ENCODE data around the gene MCHR1. TPM values are rescaled to one million over a fixed set of nuclear protein-coding genes. Genes with fewer than 3 reads are reported as not detected.
"Not testable (repeated sequence)": the region's sequence is repeated elsewhere in the genome, so short reads cannot be mapped to it uniquely, and the experiment has no call there.

The MCHR1 gene
- total RNA-seq, 1 experiment from 2014 or later: 0.24 TPM

DNA sequence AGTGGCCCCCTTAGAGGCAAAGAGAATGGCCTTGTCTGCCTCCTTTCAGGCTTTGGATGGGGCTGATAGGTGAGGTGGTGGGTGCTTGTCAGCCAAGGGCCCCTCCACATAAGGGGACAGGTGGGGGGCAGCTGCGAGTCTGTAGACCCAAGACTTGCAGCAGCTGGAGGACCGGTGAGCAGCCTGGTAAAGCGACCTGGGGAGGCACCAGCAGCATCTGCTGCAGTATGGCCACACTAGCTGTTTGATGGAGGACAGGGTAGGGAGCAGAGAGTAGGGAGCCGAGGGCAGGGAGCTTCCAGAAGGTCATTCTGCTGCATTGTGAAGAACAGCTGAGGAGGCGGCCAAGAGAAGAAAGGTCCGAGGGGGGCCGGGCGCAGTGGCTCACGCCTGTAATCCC lies 25.9 kb upstream of the MCHR1 start:
- Histone ChIP-seq H3K9me2 (ENCODE audit: insufficient read depth) (no peaks in the 10 kb centered on the region), H4K20me1 (ENCODE audit: insufficient read depth) (no peaks in the 10 kb centered on the region), H3K79me2 (ENCODE audit: low read depth) (0 out of 2 replicates have a peak, but pooled peaks cover 4% of the 10 kb centered on the region), H3F3A (ENCODE audit: insufficient read depth, low read depth) (peaks cover 40% of the 10 kb centered on the region), H3K9me3 (ENCODE audit: insufficient read depth, low read depth) (no peaks in the 10 kb centered on the region), H3K4me3 (peak overlapping the region; percentile 68; the same call in 1 of the 2 replicates), H3K27ac (peak overlapping the region; percentile 98), H3K4me2 (peak overlapping the region; percentile 92), H2AFZ (no peak overlapping the region), H3K36me3 (ENCODE audit: low read depth) (no peaks in the 10 kb centered on the region), H3K27me3 (ENCODE audit: insufficient read depth, low read depth) (no peaks in the 10 kb centered on the region), H3K4me1 (replicated peaks; ENCODE audit: insufficient read depth) (peaks cover 15% of the 10 kb centered on the region)
- no TSS peak for BruUV-seq (replicated peaks)
- CTCF ChIA-PET: interaction anchor here (0.7 kb wide), 1 partner anchor 433 kb away, joined by 3 read pairs; no protein-coding TSS in a partner anchor
- TF ChIP-seq, protein P1, sequence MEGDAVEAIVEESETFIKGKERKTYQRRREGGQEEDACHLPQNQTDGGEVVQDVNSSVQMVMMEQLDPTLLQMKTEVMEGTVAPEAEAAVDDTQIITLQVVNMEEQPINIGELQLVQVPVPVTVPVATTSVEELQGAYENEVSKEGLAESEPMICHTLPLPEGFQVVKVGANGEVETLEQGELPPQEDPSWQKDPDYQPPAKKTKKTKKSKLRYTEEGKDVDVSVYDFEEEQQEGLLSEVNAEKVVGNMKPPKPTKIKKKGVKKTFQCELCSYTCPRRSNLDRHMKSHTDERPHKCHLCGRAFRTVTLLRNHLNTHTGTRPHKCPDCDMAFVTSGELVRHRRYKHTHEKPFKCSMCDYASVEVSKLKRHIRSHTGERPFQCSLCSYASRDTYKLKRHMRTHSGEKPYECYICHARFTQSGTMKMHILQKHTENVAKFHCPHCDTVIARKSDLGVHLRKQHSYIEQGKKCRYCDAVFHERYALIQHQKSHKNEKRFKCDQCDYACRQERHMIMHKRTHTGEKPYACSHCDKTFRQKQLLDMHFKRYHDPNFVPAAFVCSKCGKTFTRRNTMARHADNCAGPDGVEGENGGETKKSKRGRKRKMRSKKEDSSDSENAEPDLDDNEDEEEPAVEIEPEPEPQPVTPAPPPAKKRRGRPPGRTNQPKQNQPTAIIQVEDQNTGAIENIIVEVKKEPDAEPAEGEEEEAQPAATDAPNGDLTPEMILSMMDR (conservative IDR thresholded peaks at IDR 0.05): no peak
- TF ChIP-seq EZH2 (IDR thresholded peaks at IDR 0.05; ENCODE audit: low read depth): no peak
- intact Hi-C loops (cut with micrococcal nuclease; ENCODE audit: unreplicated experiment): loop anchor here (5.0 kb wide), 2 partner anchors 59 to 281 kb away; partner anchors contain the start of gene SGSM3
- POLR2A ChIA-PET (ENCODE audit: unreplicated experiment): interaction anchor here (0.6 to 0.7 kb wide), 3 partner anchors 141 to 770 kb away, joined by 6 to 11 read pairs (median 7); no protein-coding TSS in a partner anchor
- DNase-seq: no peak

DNA sequence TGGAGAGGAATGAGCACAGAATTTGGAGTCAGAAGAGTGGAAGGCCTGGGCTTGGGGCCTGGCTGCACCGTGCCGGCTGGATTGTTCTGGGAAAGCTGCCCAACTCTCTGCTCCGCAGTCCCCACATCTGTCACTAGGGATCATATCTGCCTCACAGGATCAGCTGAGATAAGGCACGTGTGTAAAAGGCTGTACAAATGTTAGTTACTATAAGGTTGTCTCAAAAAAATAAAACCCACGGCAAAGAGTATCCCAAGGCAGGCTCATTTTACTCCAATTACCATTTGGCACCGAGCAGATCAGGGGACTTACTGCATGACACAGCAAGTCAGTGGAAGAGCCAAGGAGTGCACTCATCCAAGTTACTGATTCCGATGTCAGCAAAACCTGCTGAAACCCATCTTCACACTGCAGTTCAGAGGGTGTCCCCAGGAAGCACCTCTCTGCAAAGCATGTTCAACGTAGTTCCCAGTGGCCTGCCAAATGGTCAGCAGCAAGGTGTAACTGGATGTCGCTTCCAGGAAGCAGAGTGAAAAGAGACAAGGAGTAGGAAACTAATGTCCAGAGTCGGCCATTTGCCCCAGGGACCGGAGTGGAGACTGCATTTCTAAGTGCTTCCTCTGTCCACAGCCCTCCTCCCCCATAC lies 24.6 kb upstream of the MCHR1 start:
- Histone ChIP-seq H3K27ac (no peak overlapping the region), H3K79me2 (ENCODE audit: low read depth) (0 out of 2 replicates have a peak, but pooled peaks cover 4% of the 10 kb centered on the region), H2AFZ (no peak overlapping the region), H3K9me2 (ENCODE audit: insufficient read depth) (no peaks in the 10 kb centered on the region), H3K36me3 (ENCODE audit: low read depth) (no peaks in the 10 kb centered on the region), H3K9me3 (ENCODE audit: insufficient read depth, low read depth) (no peaks in the 10 kb centered on the region), H4K20me1 (ENCODE audit: insufficient read depth) (no peaks in the 10 kb centered on the region), H3K4me1 (replicated peaks; ENCODE audit: insufficient read depth) (peaks cover 15% of the 10 kb centered on the region), H3K27me3 (ENCODE audit: insufficient read depth, low read depth) (no peaks in the 10 kb centered on the region), H3K4me2 (no peak overlapping the region), H3F3A (ENCODE audit: insufficient read depth, low read depth) (peaks cover 40% of the 10 kb centered on the region), H3K4me3 (no peak overlapping the region)
- TF ChIP-seq, protein P1 (conservative IDR thresholded peaks at IDR 0.05): no peak
- TF ChIP-seq EZH2 (IDR thresholded peaks at IDR 0.05; ENCODE audit: low read depth): no peak
- no TSS peak for BruUV-seq (replicated peaks)
- peak in 1 of 2 experiments; percentile 33 for DNase-seq
- ChIA-PET CTCF (no interaction called here), POLR2A (ENCODE audit: unreplicated experiment) (no interaction called here)
- intact Hi-C loops (cut with micrococcal nuclease; ENCODE audit: unreplicated experiment): loop anchor here (5.0 kb wide), 2 partner anchors 58 to 282 kb away; partner anchors contain the start of gene SGSM3

DNA sequence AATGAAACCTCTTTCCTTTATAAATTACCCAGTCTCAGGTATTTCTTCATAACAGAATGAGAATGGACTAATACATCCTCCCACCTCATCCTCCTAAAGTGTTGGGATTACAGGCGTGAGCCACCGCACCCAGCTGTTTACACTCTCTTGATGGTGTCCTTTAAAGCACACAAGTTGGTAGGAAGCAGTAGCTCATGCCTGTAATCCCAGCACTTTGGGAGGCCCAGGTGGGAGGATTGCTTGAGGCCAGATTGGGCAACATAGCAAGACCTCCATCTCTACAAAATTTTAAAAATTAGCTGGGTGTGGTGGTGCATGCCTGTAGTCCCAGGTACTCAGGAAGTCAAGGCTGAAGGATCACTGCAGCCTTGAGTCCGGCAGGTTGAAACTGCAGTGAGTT lies 23.3 kb upstream of the MCHR1 start:
- H4K20me1 ChIP-seq (ENCODE audit: insufficient read depth); H3K36me3 ChIP-seq (ENCODE audit: low read depth); BruUV-seq (replicated peaks); H3K9me3 ChIP-seq (ENCODE audit: insufficient read depth, low read depth); H3K27me3 ChIP-seq (ENCODE audit: insufficient read depth, low read depth); H3K27ac ChIP-seq; H2AFZ ChIP-seq; H3K79me2 ChIP-seq (ENCODE audit: low read depth); CTCF ChIA-PET; intact Hi-C loops (cut with micrococcal nuclease; ENCODE audit: unreplicated experiment); DNase-seq; H3K4me2 ChIP-seq; H3K9me2 ChIP-seq (ENCODE audit: insufficient read depth); H3K4me3 ChIP-seq: not testable (repeated sequence)
- POLR2A ChIA-PET (ENCODE audit: unreplicated experiment): interaction anchor here (0.7 kb wide), 1 partner anchor 157 kb away, joined by 4 read pairs; no protein-coding TSS in a partner anchor
- Histone ChIP-seq H3K4me1 (replicated peaks; ENCODE audit: insufficient read depth) (peaks cover 12% of the 10 kb centered on the region), H3F3A (ENCODE audit: insufficient read depth, low read depth) (peaks cover 32% of the 10 kb centered on the region)

DNA sequence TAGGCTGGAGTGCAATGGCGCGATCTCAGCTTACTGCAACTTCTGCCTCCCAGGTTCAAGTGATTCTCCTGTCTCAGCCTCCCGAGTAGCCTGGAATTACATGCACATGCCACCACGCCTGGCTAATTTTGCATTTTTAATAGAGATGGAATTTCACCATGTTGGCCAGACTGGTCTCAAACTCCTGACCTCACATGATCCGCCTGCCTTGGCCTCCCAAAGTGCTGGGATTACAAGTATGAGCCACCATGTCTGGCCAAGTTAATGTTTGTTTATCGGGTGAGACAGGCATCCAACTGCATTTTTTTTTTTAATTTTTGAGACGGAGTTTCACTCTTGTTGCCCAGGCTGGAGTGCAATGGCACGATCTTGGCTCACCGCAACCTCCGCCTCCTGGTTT lies 22.6 kb upstream of the MCHR1 start:
- intact Hi-C loops (cut with micrococcal nuclease; ENCODE audit: unreplicated experiment); POLR2A ChIA-PET (ENCODE audit: unreplicated experiment); H3K9me2 ChIP-seq (ENCODE audit: insufficient read depth); BruUV-seq (replicated peaks); H3K9me3 ChIP-seq (ENCODE audit: insufficient read depth, low read depth); DNase-seq; H3K27ac ChIP-seq; H4K20me1 ChIP-seq (ENCODE audit: insufficient read depth); H3K79me2 ChIP-seq (ENCODE audit: low read depth); H3K4me2 ChIP-seq; H3K27me3 ChIP-seq (ENCODE audit: insufficient read depth, low read depth); H3K4me1 ChIP-seq (replicated peaks; ENCODE audit: insufficient read depth); H3K4me3 ChIP-seq; H2AFZ ChIP-seq; H3K36me3 ChIP-seq (ENCODE audit: low read depth): not testable (repeated sequence)
- peaks cover 26% of the 10 kb centered on the region for H3F3A ChIP-seq (ENCODE audit: insufficient read depth, low read depth)
- CTCF ChIA-PET: interaction anchor here (0.6 kb wide), 1 partner anchor 1390 kb away, joined by 9 read pairs; no protein-coding TSS in a partner anchor

Measured in PC-9 (cell line).